HG03521 (cell line): ENCODE measurements around the gene BLTP3A.

Source experiments
- ATAC-seq: cut with Tn5 transposase; IDR thresholded peaks from one replicate; pipeline ENCODE4 v1.9.1; 2021; ENCODE audit warnings: mild to moderate bottlenecking, moderate library complexity; ENCODE audit not compliant: unreplicated experiment

BLTP3A gene

DNA sequence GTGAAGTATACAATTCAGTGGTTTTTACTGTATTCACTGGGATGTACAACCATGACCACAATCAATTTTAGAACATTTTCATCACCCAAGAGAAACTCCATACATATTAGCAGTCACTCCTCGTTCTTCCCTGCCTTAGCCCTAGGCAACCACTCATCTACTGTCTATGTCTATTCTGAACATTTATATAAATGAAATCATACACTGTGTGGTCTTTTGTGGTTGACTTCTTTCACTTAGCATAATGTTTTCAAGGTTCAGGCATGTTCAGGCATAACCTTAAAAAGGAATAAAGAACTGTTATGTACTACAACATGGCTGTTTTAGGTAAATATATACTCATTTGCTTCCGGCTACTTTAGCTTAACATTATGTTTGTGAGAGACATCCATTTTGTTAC, 37.3 kb downstream of the BLTP3A start:
- ATAC-seq = no peak

DNA sequence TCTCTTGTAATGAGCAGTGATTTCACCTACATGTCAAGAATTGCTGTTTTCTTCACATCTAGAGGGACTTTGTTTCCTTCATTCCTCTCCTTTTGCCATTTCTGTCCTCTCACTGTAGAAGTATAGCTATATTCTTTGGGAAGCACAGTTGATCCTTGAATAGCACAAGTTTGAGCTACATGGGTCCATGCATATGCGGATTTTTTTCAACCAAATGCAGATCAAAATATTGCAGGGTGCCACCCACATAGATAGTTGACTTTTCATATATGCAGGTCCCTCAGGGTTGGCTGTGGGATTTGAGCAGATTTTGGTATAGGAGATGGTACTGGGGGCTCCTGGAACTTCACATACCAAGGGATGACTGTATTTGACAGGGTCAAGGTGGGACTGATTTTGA, 41.1 kb downstream of the BLTP3A start:
- no peak for ATAC-seq

DNA sequence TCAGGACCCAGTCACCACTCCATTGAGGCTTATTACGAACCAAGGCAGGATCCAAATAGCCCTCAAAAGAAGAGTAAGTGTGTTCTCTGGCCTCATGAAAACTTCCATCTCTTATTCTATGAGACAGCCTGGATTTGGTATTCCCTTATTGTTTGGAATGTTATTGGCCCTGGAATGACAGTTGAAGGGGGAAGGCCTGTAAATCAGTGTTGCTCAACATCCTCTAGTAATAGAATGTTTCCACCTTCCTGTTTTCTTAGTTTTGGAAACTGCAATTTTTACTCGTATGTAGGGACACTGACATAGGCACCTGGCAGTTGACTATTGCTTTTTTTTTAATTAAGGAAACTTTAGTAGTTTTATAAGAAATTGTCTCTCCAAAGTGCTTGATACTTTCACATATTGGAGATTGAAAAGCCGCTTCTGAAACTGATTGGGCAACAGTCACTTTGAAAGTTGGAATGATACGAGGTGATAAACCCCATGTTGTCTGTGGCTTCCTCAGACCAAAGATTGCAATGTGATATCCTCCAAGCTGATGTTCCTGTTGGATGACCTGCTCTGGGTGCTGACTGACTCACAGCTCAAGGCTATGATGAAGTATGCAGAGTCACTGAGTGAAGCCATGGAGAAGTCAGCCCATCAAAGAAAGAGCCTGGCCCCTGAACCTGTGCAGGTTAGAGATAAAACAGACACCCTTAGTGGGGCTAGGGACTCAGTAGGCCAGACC, 43.1 kb downstream of the BLTP3A start:
- ATAC-seq = no peak

DNA sequence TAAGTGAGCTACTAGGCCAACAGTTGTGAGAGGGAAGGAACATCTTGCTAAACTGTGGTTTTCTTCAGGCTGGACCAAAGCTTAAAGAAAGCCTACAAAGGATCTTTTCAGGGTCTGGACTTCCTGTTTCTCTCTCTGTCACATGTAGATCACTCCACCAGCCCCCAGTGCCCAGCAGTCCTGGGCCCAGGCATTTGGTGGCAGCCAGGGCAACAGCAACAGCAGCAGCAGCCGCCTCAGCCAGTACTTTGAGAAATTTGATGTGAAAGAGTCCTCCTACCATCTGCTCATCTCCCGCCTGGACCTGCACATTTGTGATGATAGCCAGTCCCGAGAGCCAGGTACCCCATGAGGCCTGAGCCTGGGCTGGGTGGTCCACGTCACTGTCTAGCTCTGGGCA, 44.1 kb downstream of the BLTP3A start:
- ATAC-seq = no peak

DNA sequence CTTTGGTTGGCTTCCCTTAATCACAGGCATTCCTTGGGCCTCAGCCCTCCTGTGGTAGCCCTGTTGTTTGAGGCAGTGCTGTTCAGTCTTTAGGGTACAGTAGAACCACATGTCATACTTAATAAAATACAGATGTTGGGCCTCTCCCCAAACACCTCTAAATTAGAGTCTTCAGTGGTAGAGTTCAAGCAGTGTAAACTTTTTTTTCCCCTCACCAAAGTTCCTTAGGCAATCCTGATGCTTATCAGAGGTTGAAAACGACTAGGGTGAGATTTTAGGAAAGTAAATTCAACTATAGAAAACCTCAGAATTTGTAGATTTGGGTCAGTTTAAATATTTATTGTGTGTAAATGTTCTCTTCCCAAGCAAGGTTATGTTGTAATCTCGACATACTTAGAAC, 44.6 kb downstream of the BLTP3A start:
- ATAC-seq = no peak

DNA sequence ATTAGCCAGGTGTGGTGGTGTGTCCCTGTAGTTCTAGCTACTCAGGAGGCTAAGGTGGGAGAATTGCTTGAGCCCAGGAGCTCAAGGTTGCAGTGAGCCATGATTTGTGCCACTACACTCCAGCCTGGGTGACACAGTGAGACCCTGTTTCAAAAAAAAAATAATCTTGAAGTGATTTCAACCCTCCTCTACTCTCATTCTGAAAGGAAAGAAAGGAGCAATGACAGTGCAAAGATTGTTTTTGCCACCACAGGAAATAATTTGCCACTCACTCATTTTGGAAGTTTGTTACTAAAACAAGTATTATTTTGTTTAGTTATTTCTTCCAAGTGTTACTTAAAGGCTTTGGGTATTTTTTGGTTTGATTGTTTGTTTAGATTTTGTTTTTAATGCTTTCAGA, 45.6 kb downstream of the BLTP3A start:
- no peak for ATAC-seq

DNA sequence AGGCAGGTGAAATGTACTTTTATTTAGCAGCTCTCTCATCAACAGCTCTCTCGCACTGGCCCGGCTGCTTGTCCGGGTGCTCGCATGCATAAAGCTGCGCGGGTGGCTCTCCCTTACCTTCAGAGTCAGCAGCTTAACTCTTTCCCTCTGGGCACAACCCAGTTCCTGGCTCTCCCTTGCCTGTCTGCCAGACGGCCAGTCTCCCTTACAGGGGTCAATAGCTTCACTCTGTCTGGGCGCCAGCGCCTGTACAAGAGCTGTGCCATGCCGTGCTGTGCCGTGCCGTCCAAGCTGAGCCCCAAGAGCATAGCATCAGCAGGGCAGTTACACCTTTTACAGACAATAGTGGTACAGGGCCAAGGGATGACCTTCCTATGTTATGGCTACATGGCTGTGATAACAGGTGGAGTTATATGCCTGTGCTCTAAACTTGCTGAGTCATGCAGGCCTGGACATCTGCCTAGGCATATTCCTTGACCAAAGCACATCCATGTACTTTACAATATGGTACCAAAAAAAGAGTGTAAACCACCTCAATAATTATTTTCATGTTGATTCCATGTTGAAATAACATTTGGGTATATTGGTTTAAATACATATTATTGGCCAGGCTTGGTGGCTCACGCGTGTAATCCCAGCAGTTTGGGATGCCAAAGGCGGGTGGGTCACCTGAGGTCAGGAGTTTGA, 47.9 kb downstream of the BLTP3A start:
- no peak for ATAC-seq
